Measurements from ENCODE around the gene MRPL28. TPM values are rescaled to one million over a fixed set of nuclear protein-coding genes. Genes with fewer than 3 reads are reported as not detected.
A peak's percentile ranks its signal among the peaks of the same experiment; 100 is the strongest.

Gene MRPL28
- polyA plus RNA-seq, 1 donor, result 55.6 TPM

GRCh38 chr16:401468-402348 lies 31.4 kb upstream of the MRPL28 start, which contains the start of gene DECR2:
DECR2 (plus strand) TSS chr16:401885; CDS start chr16:401964, 79 bp downstream.
- no CpG with 5 or more reads among the region's 91 CpGs for WGBS (ENCODE audit: insufficient coverage, low lambda C conversion rate)

GRCh38 chr16:400061-400591 lies 29.8 kb upstream of the MRPL28 start:
- Histone ChIP-seq H3K4me3 (ENCODE audit: low read length) (no peak overlapping the region), H3K9me3 (ENCODE audit: control insufficient read depth, low read depth, low read length) (peaks cover 7% of the 10 kb centered on the region), H3K27ac (ENCODE audit: low read length) (no peak overlapping the region), H3K36me3 (ENCODE audit: control insufficient read depth, insufficient read depth, low read length) (peaks cover 13% of the 10 kb centered on the region), H3K4me1 (ENCODE audit: control insufficient read depth, insufficient read depth, low read length) (peaks cover 33% of the 10 kb centered on the region), H3K27me3 (ENCODE audit: control insufficient read depth, insufficient read depth, low read length) (no peaks in the 10 kb centered on the region)
- DNase-seq, result no peak
- WGBS (ENCODE audit: insufficient coverage, low lambda C conversion rate), result no CpG with 5 or more reads among the region's 10 CpGs

More at GRCh38 chr16:401468-402348, 31.4 kb upstream of the MRPL28 start, which contains the start of gene DECR2:
- no peaks in the 10 kb centered on the region for H3K27me3 ChIP-seq (ENCODE audit: control insufficient read depth, insufficient read depth, low read length)
- peaks cover 42% of the 10 kb centered on the region for H3K4me1 ChIP-seq (ENCODE audit: control insufficient read depth, insufficient read depth, low read length)
- H3K36me3 ChIP-seq (ENCODE audit: control insufficient read depth, insufficient read depth, low read length), result peaks cover 17% of the 10 kb centered on the region
- DNase-seq, result peak; percentile 88 to 89
- H3K4me3 ChIP-seq (ENCODE audit: low read length), result peak within 1 kb of the TSS; percentile 94
- peak within 1 kb of the TSS; percentile 99 for H3K27ac ChIP-seq (ENCODE audit: low read length)
- H3K9me3 ChIP-seq (ENCODE audit: control insufficient read depth, low read depth, low read length), result peaks cover 7% of the 10 kb centered on the region

GRCh38 chr16:399340-400019 lies 29.1 kb upstream of the MRPL28 start:
- Histone ChIP-seq H3K36me3 (ENCODE audit: control insufficient read depth, insufficient read depth, low read length) (peaks cover 13% of the 10 kb centered on the region), H3K4me1 (ENCODE audit: control insufficient read depth, insufficient read depth, low read length) (peaks cover 26% of the 10 kb centered on the region), H3K4me3 (ENCODE audit: low read length) (no peak overlapping the region), H3K27me3 (ENCODE audit: control insufficient read depth, insufficient read depth, low read length) (no peaks in the 10 kb centered on the region), H3K27ac (ENCODE audit: low read length) (no peak overlapping the region), H3K9me3 (ENCODE audit: control insufficient read depth, low read depth, low read length) (peaks cover 7% of the 10 kb centered on the region)
- WGBS (ENCODE audit: insufficient coverage, low lambda C conversion rate), result no CpG with 5 or more reads among the region's 22 CpGs
- no peak for DNase-seq

GRCh38 chr16:398561-399339 lies 28.4 kb upstream of the MRPL28 start:
- peak overlapping the region; percentile 16 for H3K27ac ChIP-seq (ENCODE audit: low read length)
- H3K27me3 ChIP-seq (ENCODE audit: control insufficient read depth, insufficient read depth, low read length), result no peaks in the 10 kb centered on the region
- WGBS (ENCODE audit: insufficient coverage, low lambda C conversion rate), result no CpG with 5 or more reads among the region's 24 CpGs
- peaks cover 7% of the 10 kb centered on the region for H3K9me3 ChIP-seq (ENCODE audit: control insufficient read depth, low read depth, low read length)
- no peak overlapping the region for H3K4me3 ChIP-seq (ENCODE audit: low read length)
- H3K36me3 ChIP-seq (ENCODE audit: control insufficient read depth, insufficient read depth, low read length), result peaks cover 13% of the 10 kb centered on the region
- H3K4me1 ChIP-seq (ENCODE audit: control insufficient read depth, insufficient read depth, low read length), result peaks cover 23% of the 10 kb centered on the region
- DNase-seq, result no peak

GRCh38 chr16:397736-398332 lies 27.5 kb upstream of the MRPL28 start:
- H3K4me3 ChIP-seq (ENCODE audit: low read length), result peak overlapping the region; percentile 14
- WGBS (ENCODE audit: insufficient coverage, low lambda C conversion rate), result 80% methylated on average over 1 of the region's 29 CpGs
- peak in 1 of 2 donors; percentile 69 for DNase-seq
- H3K27ac ChIP-seq (ENCODE audit: low read length), result peak overlapping the region; percentile 16
- H3K9me3 ChIP-seq (ENCODE audit: control insufficient read depth, low read depth, low read length), result peaks cover 7% of the 10 kb centered on the region
- peaks cover 13% of the 10 kb centered on the region for H3K36me3 ChIP-seq (ENCODE audit: control insufficient read depth, insufficient read depth, low read length)
- peaks cover 20% of the 10 kb centered on the region for H3K4me1 ChIP-seq (ENCODE audit: control insufficient read depth, insufficient read depth, low read length)
- no peaks in the 10 kb centered on the region for H3K27me3 ChIP-seq (ENCODE audit: control insufficient read depth, insufficient read depth, low read length)

- Histone ChIP-seq H3K4me3 (ENCODE audit: low read length) (peak within 1 kb of the TSS; percentile 48), H3K27me3 (ENCODE audit: control insufficient read depth, insufficient read depth, low read length) (no peaks in the 10 kb centered on the region), H3K27ac (ENCODE audit: low read length) (peak within 1 kb of the TSS; percentile 37), H3K9me3 (ENCODE audit: control insufficient read depth, low read depth, low read length) (peaks cover 7% of the 10 kb centered on the region), H3K4me1 (ENCODE audit: control insufficient read depth, insufficient read depth, low read length) (peaks cover 19% of the 10 kb centered on the region), H3K36me3 (ENCODE audit: control insufficient read depth, insufficient read depth, low read length) (peaks cover 13% of the 10 kb centered on the region)
- WGBS (ENCODE audit: insufficient coverage, low lambda C conversion rate), result no CpG with 5 or more reads among the region's 75 CpGs
- peak in 1 of 2 donors; percentile 51 for DNase-seq
Observed at GRCh38 chr16:397135-397661, 26.9 kb upstream of the MRPL28 start, which contains the start of gene NME4. NME4 (plus strand) TSS chr16:397199; CDS start chr16:397223, 24 bp downstream.

GRCh38 chr16:396605-397004 lies 26.3 kb upstream of the MRPL28 start:
- H3K27me3 ChIP-seq (ENCODE audit: control insufficient read depth, insufficient read depth, low read length), result no peaks in the 10 kb centered on the region
- H3K27ac ChIP-seq (ENCODE audit: low read length), result peak overlapping the region; percentile 37
- peak in 1 of 2 donors; percentile 58 for DNase-seq
- H3K4me1 ChIP-seq (ENCODE audit: control insufficient read depth, insufficient read depth, low read length), result peaks cover 19% of the 10 kb centered on the region
- peaks cover 12% of the 10 kb centered on the region for H3K9me3 ChIP-seq (ENCODE audit: control insufficient read depth, low read depth, low read length)
- peaks cover 13% of the 10 kb centered on the region for H3K36me3 ChIP-seq (ENCODE audit: control insufficient read depth, insufficient read depth, low read length)
- WGBS (ENCODE audit: insufficient coverage, low lambda C conversion rate), result 0% methylated on average over 6 of the region's 22 CpGs
- H3K4me3 ChIP-seq (ENCODE audit: low read length), result peak overlapping the region; percentile 48

GRCh38 chr16:396199-396598 lies 25.9 kb upstream of the MRPL28 start:
- no peaks in the 10 kb centered on the region for H3K27me3 ChIP-seq (ENCODE audit: control insufficient read depth, insufficient read depth, low read length)
- peak overlapping the region; percentile 37 for H3K27ac ChIP-seq (ENCODE audit: low read length)
- no CpG with 5 or more reads among the region's 3 CpGs for WGBS (ENCODE audit: insufficient coverage, low lambda C conversion rate)
- peaks cover 9% of the 10 kb centered on the region for H3K9me3 ChIP-seq (ENCODE audit: control insufficient read depth, low read depth, low read length)
- H3K36me3 ChIP-seq (ENCODE audit: control insufficient read depth, insufficient read depth, low read length), result peaks cover 13% of the 10 kb centered on the region
- peak overlapping the region; percentile 48 for H3K4me3 ChIP-seq (ENCODE audit: low read length)
- DNase-seq, result no peak
- H3K4me1 ChIP-seq (ENCODE audit: control insufficient read depth, insufficient read depth, low read length), result peaks cover 19% of the 10 kb centered on the region

- no peak overlapping the region for H3K4me3 ChIP-seq (ENCODE audit: low read length)
- WGBS (ENCODE audit: insufficient coverage, low lambda C conversion rate), result no CpG with 5 or more reads among the region's 7 CpGs
- H3K9me3 ChIP-seq (ENCODE audit: control insufficient read depth, low read depth, low read length), result peaks cover 5% of the 10 kb centered on the region
- H3K36me3 ChIP-seq (ENCODE audit: control insufficient read depth, insufficient read depth, low read length), result no peaks in the 10 kb centered on the region
- no peak for DNase-seq
- H3K27me3 ChIP-seq (ENCODE audit: control insufficient read depth, insufficient read depth, low read length), result no peaks in the 10 kb centered on the region
- H3K27ac ChIP-seq (ENCODE audit: low read length), result no peak overlapping the region
- peaks cover 30% of the 10 kb centered on the region for H3K4me1 ChIP-seq (ENCODE audit: control insufficient read depth, insufficient read depth, low read length)
Observed at GRCh38 chr16:392450-393030, 22.2 kb upstream of the MRPL28 start.

Measured in large intestine (tissue), 3 donors.